Prostate gland (tissue), 2 donors: ENCODE measurements around the gene ZBTB5. TPM values are rescaled to one million over a fixed set of nuclear protein-coding genes. Genes with fewer than 3 reads are reported as not detected.

Experiments used
- DNase-seq: peaks from one replicate; pipeline ENCODE4 v3.0.0-alpha.2; 2019; ENCODE audit warnings: low spot score
- H3K27ac ChIP-seq, 2 donors: fragments of 200-600 bp; sonication (generic); 2 replicates each; pipeline ENCODE4 v1.5.1; 2017 to 2019
- H3K27me3 ChIP-seq: fragments of 200-600 bp; sonication (generic); replicated peaks from 2 replicates; pipeline ENCODE4 v1.5.1; 2019; ENCODE audit not compliant: insufficient read depth
- H3K36me3 ChIP-seq, 2 donors: fragments of 200-600 bp; sonication (generic); 1 replicate in 1 of 2; 2 replicates in 1 of 2; pipeline versions ENCODE4 v1.5.1 to v1.8.1; 2017 to 2019
- H3K4me1 ChIP-seq: fragments of 200-600 bp; sonication (generic); replicated peaks from 2 replicates; pipeline ENCODE4 v1.5.1; 2019
- H3K4me3 ChIP-seq, 2 donors: fragments of 200-600 bp; sonication (generic); 2 replicates each; pipeline ENCODE4 v1.5.1; 2017 to 2019
- H3K9me3 ChIP-seq: fragments of 200-600 bp; sonication (generic); 2 replicates; pipeline ENCODE4 v1.5.1; 2017
- CTCF ChIP-seq, 4 experiments: fragments of 200-600 bp in 2 of 4; fragments of 450-650 bp in 2 of 4; sonication (generic) in 2 of 4; IDR thresholded peaks; 1 replicate in 3 of 4; 2 replicates in 1 of 4; pipeline ENCODE4 v1.5.1; 2016 to 2019; ENCODE audit warnings: antibody characterized with exemption in 4 of 4, mild to moderate bottlenecking in 2 of 4, moderate library complexity in 2 of 4
- POLR2A ChIP-seq: fragments of 450-650 bp; IDR thresholded peaks from one replicate; pipeline ENCODE4 v1.6.1; 2016; ENCODE audit warnings: antibody characterized with exemption, mild to moderate bottlenecking
- POLR2AphosphoS5 ChIP-seq: sonication (generic); formaldehyde crosslinking; IDR thresholded peaks from one replicate; pipeline ENCODE4 v1.6.1; 2017; ENCODE audit warnings: antibody characterized with exemption
- WGBS: methylation state at CpG from one replicate; pipeline ENCODE4 v1.1.5; 2018; 5-methylcytosine and 5-hydroxymethylcytosine counted together
- intact Hi-C: fragments of 100-400 bp; cut with DNase I; formaldehyde crosslinking; loops from one replicate; pipeline ENCODE4 v1.14.2; 2022
- total RNA-seq, 2 donors: library from RNA; depleted of rRNA; stranded (reverse); fragments of >200 nt; gene quantifications; one replicate each; pipeline ENCODE4 v1.1.0, GENCODE V29; 2016

ZBTB5 gene
- total RNA-seq, 2 donors from 2014 or later: 17.8 to 26.6 TPM

GRCh38 chr9:37445832-37446231 is 19.4 kb downstream of the ZBTB5 start:
- H3K9me3 ChIP-seq: no peaks in the 10 kb centered on the region
- intact Hi-C loops: no loop called here
- no peaks in the 10 kb centered on the region for H3K27me3 ChIP-seq
- no peaks in the 10 kb centered on the region for H3K4me1 ChIP-seq
- WGBS: 98% methylated on average over 6 of the region's 6 CpGs
- TF ChIP-seq POLR2A: no peak
- no peak for TF ChIP-seq CTCF (IDR thresholded peaks at IDR 0.05)
- no peak for TF ChIP-seq POLR2AphosphoS5
- no peak overlapping the region for H3K27ac ChIP-seq
- H3K36me3 ChIP-seq: no peaks in the 10 kb centered on the region
- no peak for DNase-seq
- no peak overlapping the region for H3K4me3 ChIP-seq

GRCh38 chr9:37444890-37445289 is 20.4 kb downstream of the ZBTB5 start:
- H3K4me1 ChIP-seq: no peaks in the 10 kb centered on the region
- 46% methylated on average over 2 of the region's 2 CpGs for WGBS

GRCh38 chr9:37443566-37443965 is 21.7 kb downstream of the ZBTB5 start:
- Histone ChIP-seq H3K4me3 (no peak overlapping the region), H3K27ac (no peak overlapping the region), H3K27me3 (no peaks in the 10 kb centered on the region), H3K9me3 (no peaks in the 10 kb centered on the region), H3K36me3 (peaks cover 0 to 2% of the 10 kb centered on the region in 2 donors), H3K4me1 (no peaks in the 10 kb centered on the region)
- no peak for DNase-seq
- WGBS: 94% methylated on average over 5 of the region's 5 CpGs
- no peak for TF ChIP-seq POLR2A
- no peak for TF ChIP-seq POLR2AphosphoS5
- intact Hi-C loops: no loop called here

More at GRCh38 chr9:37444890-37445289, 20.4 kb downstream of the ZBTB5 start:
- Histone ChIP-seq H3K9me3 (no peaks in the 10 kb centered on the region), H3K27me3 (no peaks in the 10 kb centered on the region), H3K27ac (no peak overlapping the region), H3K36me3 (no peaks in the 10 kb centered on the region), H3K4me3 (no peak overlapping the region)
- TF ChIP-seq CTCF (IDR thresholded peaks at IDR 0.05): no peak
- no peak for TF ChIP-seq POLR2A
- no peak for TF ChIP-seq POLR2AphosphoS5
- DNase-seq: no peak
- intact Hi-C loops: no loop called here

- Histone ChIP-seq H3K27ac (no peak overlapping the region), H3K4me3 (no peak overlapping the region), H3K36me3 (peaks cover 0 to 5% of the 10 kb centered on the region in 2 donors), H3K27me3 (no peaks in the 10 kb centered on the region), H3K4me1 (no peaks in the 10 kb centered on the region), H3K9me3 (no peaks in the 10 kb centered on the region)
- no peak for DNase-seq
- TF ChIP-seq CTCF (IDR thresholded peaks at IDR 0.05): no peak
- TF ChIP-seq POLR2A: no peak
- no peak for TF ChIP-seq POLR2AphosphoS5
- 87% methylated on average over 2 of the region's 2 CpGs for WGBS
- intact Hi-C loops: no loop called here
Observed at GRCh38 chr9:37442556-37442955, 22.7 kb downstream of the ZBTB5 start.

- H3K4me3 ChIP-seq: no peak overlapping the region
- no peak overlapping the region for H3K27ac ChIP-seq
- no peaks in the 10 kb centered on the region for H3K9me3 ChIP-seq
- intact Hi-C loops: no loop called here
- no peaks in the 10 kb centered on the region for H3K27me3 ChIP-seq
- H3K36me3 ChIP-seq: peaks cover 4 to 8% of the 10 kb centered on the region in 2 donors
- no peak for TF ChIP-seq POLR2AphosphoS5
- no peak for TF ChIP-seq CTCF (IDR thresholded peaks at IDR 0.05)
- no peak for TF ChIP-seq POLR2A
- 90% methylated on average over 21 of the region's 21 CpGs for WGBS
- no peak for DNase-seq
- H3K4me1 ChIP-seq: no peaks in the 10 kb centered on the region
Observed at GRCh38 chr9:37441776-37442370, 23.4 kb downstream of the ZBTB5 start.
